ENCODE measurements around the gene DLX4. TPM values are rescaled to one million over a fixed set of nuclear protein-coding genes. Genes with fewer than 3 reads are reported as not detected.

Gene DLX4
- total and polyA plus RNA-seq, 4 donors, result 0.45 to 2.2 (median 0.72) TPM

DNA sequence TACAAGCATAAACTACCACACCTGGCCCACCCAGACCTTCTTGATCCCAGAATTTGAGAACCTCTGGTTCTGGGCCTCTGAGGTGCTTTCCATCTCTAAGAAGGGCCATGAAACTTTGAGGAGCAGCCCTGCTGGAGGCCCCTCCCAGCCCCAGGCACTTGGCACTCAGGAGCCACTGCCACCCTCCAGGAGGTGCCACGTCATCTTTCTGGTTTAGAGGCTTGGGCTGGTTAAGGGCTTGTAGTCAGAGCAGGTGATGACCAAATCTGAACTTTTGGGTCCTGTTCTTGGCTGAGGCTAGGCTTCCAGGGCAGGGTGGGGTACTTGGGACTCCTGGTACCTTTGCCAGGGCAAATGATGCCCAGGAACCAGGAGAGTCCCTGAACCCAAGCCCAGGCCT is 13.8 kb upstream of the DLX4 start:
- H3K36me3 ChIP-seq (ENCODE audit: control insufficient read depth in 4 of 4, insufficient read depth in 4 of 4, low read length in 4 of 4), result no peaks in the 10 kb centered on the region
- no peaks in the 10 kb centered on the region for H3K9me3 ChIP-seq (ENCODE audit: control insufficient read depth in 4 of 4, insufficient read depth in 3 of 4, low read length in 3 of 4)
- H3K4me3 ChIP-seq, result no peak overlapping the region
- WGBS, 2 donors, result 64 to 81% methylated on average over 1 of the region's 1 CpG
- ATAC-seq (ENCODE audit: insufficient read depth, low FRiP score), result no peak
- peaks cover 0 to 9% (median 3%) of the 10 kb centered on the region in 3 donors for H3K27me3 ChIP-seq (ENCODE audit: control insufficient read depth in 3 of 3, insufficient read depth in 3 of 3, low read length in 2 of 3)
- H3K27ac ChIP-seq (ENCODE audit: low read depth in 1 of 2, low read length in 1 of 2), result no peak overlapping the region
- DNase-seq, result no peak
- H3K9ac ChIP-seq (ENCODE audit: insufficient read depth in 1 of 2, low read length in 2 of 2), result no peak overlapping the region
- no peaks in the 10 kb centered on the region for H3K4me1 ChIP-seq (ENCODE audit: control insufficient read depth in 5 of 5, insufficient read depth in 5 of 5, low read length in 5 of 5)
- TF ChIP-seq, protein P1, sequence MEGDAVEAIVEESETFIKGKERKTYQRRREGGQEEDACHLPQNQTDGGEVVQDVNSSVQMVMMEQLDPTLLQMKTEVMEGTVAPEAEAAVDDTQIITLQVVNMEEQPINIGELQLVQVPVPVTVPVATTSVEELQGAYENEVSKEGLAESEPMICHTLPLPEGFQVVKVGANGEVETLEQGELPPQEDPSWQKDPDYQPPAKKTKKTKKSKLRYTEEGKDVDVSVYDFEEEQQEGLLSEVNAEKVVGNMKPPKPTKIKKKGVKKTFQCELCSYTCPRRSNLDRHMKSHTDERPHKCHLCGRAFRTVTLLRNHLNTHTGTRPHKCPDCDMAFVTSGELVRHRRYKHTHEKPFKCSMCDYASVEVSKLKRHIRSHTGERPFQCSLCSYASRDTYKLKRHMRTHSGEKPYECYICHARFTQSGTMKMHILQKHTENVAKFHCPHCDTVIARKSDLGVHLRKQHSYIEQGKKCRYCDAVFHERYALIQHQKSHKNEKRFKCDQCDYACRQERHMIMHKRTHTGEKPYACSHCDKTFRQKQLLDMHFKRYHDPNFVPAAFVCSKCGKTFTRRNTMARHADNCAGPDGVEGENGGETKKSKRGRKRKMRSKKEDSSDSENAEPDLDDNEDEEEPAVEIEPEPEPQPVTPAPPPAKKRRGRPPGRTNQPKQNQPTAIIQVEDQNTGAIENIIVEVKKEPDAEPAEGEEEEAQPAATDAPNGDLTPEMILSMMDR (IDR thresholded peaks at IDR 0.05; ENCODE audit: control extremely low read depth, extremely low read depth), result no peak

DNA sequence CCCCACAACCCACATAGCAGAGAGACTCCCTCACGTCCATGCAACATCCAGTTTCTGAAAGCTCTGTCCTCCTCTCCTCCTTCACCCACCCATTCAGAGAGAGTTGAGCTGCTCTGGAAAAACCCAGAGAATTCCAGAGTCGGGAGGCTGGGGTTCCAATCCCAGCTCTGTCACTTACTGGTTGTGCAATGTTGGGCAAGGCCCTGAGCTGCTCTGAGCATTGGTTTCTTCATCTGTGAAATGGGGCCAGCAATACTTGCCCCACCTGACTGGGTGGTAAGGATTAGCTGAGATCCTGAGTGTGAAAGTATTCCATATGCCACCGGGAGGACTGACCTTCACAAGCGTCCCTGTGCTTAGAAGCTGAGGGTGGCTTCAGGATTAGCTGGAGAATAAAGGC is 12.2 kb upstream of the DLX4 start:
- 61 to 71% methylated on average over 4 of the region's 4 CpGs for WGBS, 2 donors
- ATAC-seq (ENCODE audit: insufficient read depth, low FRiP score), result no peak

DNA sequence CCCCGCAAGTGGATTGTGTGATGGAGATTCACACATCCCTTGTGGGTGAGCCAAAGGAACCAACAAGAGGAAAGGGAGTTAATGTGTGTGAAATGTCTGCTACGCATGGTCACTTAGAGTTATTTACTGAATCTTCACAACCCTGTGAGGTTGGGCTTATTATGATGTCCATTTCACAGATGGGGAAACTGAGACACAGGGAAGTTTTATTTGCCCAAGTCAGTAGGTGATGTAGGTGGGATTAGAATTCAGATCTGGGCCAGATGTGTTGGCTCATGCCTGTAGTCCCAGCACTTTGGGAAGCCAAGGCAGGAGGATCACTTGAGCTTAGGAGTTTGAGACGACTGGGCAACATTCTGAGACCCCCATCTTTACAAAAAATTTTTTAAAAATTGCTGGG is 11.6 kb upstream of the DLX4 start:
- ATAC-seq (ENCODE audit: insufficient read depth, low FRiP score) (no peak), DNase-seq (no peak)
- Histone ChIP-seq H3K4me1 (ENCODE audit: control insufficient read depth in 5 of 5, insufficient read depth in 5 of 5, low read length in 5 of 5) (no peaks in the 10 kb centered on the region), H3K36me3 (ENCODE audit: control insufficient read depth in 4 of 4, insufficient read depth in 4 of 4, low read length in 4 of 4) (no peaks in the 10 kb centered on the region), H3K9me3 (ENCODE audit: control insufficient read depth in 4 of 4, insufficient read depth in 3 of 4, low read length in 3 of 4) (no peaks in the 10 kb centered on the region), H3K9ac (ENCODE audit: insufficient read depth in 1 of 2, low read length in 2 of 2) (no peak overlapping the region), H3K27me3 (ENCODE audit: control insufficient read depth in 3 of 3, insufficient read depth in 3 of 3, low read length in 2 of 3) (peaks cover 0 to 20% (median 6%) of the 10 kb centered on the region in 3 donors), H3K27ac (ENCODE audit: low read depth in 1 of 2, low read length in 1 of 2) (no peak overlapping the region), H3K4me3 (no peak overlapping the region)
- TF ChIP-seq, protein P1 (IDR thresholded peaks at IDR 0.05; ENCODE audit: control extremely low read depth, extremely low read depth), result no peak
- 88 to 94% methylated on average over 3 of the region's 3 CpGs for WGBS, 2 donors

More for the DNA sequence above, 12.2 kb upstream of the DLX4 start:
- Histone ChIP-seq H3K9ac (ENCODE audit: insufficient read depth in 1 of 2, low read length in 2 of 2) (no peak overlapping the region), H3K4me1 (ENCODE audit: control insufficient read depth in 5 of 5, insufficient read depth in 5 of 5, low read length in 5 of 5) (no peaks in the 10 kb centered on the region), H3K27ac (ENCODE audit: low read depth in 1 of 2, low read length in 1 of 2) (no peak overlapping the region), H3K36me3 (ENCODE audit: control insufficient read depth in 4 of 4, insufficient read depth in 4 of 4, low read length in 4 of 4) (no peaks in the 10 kb centered on the region), H3K27me3 (ENCODE audit: control insufficient read depth in 3 of 3, insufficient read depth in 3 of 3, low read length in 2 of 3) (peaks cover 0 to 18% (median 3%) of the 10 kb centered on the region in 3 donors), H3K4me3 (no peak overlapping the region), H3K9me3 (ENCODE audit: control insufficient read depth in 4 of 4, insufficient read depth in 3 of 4, low read length in 3 of 4) (no peaks in the 10 kb centered on the region)
- DNase-seq, result no peak
- TF ChIP-seq, protein P1 (IDR thresholded peaks at IDR 0.05; ENCODE audit: control extremely low read depth, extremely low read depth), result no peak

DNA sequence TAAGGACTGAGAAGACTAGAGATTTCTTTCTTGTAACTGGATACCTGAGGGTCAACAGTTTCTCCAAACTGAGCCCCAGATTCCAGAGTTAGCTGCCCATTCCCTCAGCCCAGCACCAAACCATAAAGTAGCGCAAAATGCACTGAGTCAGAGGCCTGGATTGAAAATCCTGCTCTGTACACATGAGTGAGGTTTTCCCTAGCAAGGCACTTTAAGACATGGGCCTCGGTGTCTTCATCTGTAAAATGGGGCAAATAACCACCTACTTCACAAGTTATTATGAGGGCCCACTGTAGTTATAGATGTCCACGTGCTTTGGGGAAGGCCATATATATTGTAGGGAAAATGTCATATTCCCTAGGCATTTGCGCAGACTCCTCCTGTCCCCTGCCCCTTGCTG is 10.3 kb upstream of the DLX4 start:
- 90 to 91% methylated on average over 4 of the region's 4 CpGs for WGBS, 2 donors
- Histone ChIP-seq H3K9ac (ENCODE audit: insufficient read depth in 1 of 2, low read length in 2 of 2) (no peak overlapping the region), H3K9me3 (ENCODE audit: control insufficient read depth in 4 of 4, insufficient read depth in 3 of 4, low read length in 3 of 4) (peaks cover 0 to 2% (median 0%) of the 10 kb centered on the region in 4 donors), H3K4me3 (no peak overlapping the region), H3K36me3 (ENCODE audit: control insufficient read depth in 4 of 4, insufficient read depth in 4 of 4, low read length in 4 of 4) (no peaks in the 10 kb centered on the region), H3K27ac (ENCODE audit: low read depth in 1 of 2, low read length in 1 of 2) (no peak overlapping the region), H3K27me3 (ENCODE audit: control insufficient read depth in 3 of 3, insufficient read depth in 3 of 3, low read length in 2 of 3) (peaks cover 0 to 27% (median 17%) of the 10 kb centered on the region in 3 donors), H3K4me1 (ENCODE audit: control insufficient read depth in 5 of 5, insufficient read depth in 5 of 5, low read length in 5 of 5) (peaks cover 0 to 4% (median 0%) of the 10 kb centered on the region in 5 donors)
- no peak for DNase-seq
- TF ChIP-seq, protein P1 (IDR thresholded peaks at IDR 0.05; ENCODE audit: control extremely low read depth, extremely low read depth), result no peak
- ATAC-seq (ENCODE audit: insufficient read depth, low FRiP score), result no peak

Measured in lung (tissue), 12 donors.